ENCODE data around the gene JDP2.

The JDP2 gene

GRCh38 chr14:75452900-75453816 lies 25.3 kb downstream of the JDP2 start:
- H3K27me3 ChIP-seq (replicated peaks; ENCODE audit: control insufficient read depth, insufficient read depth, low read length), result no peaks in the 10 kb centered on the region
- no peak for DNase-seq (ENCODE audit: extremely low read depth, insufficient read length)
- TF ChIP-seq CTCF (IDR thresholded peaks at IDR 0.05; ENCODE audit: insufficient read depth, low read length, poor library complexity, severe bottlenecking), result no peak
- H3K4me3 ChIP-seq (replicated peaks; ENCODE audit: low read depth, low read length), result no peak overlapping the region
- peaks cover 27% of the 10 kb centered on the region for H3K36me3 ChIP-seq (ENCODE audit: control insufficient read depth, insufficient read depth, low read length)

- TF ChIP-seq CTCF (IDR thresholded peaks at IDR 0.05; ENCODE audit: insufficient read depth, low read length, poor library complexity, severe bottlenecking), result peak; percentile 62
- DNase-seq (ENCODE audit: extremely low read depth, insufficient read length), result peak; percentile 46
- Histone ChIP-seq H3K36me3 (ENCODE audit: control insufficient read depth, insufficient read depth, low read length) (peaks cover 25% of the 10 kb centered on the region), H3K27me3 (replicated peaks; ENCODE audit: control insufficient read depth, insufficient read depth, low read length) (no peaks in the 10 kb centered on the region), H3K4me3 (replicated peaks; ENCODE audit: low read depth, low read length) (no peak overlapping the region)
Measured at GRCh38 chr14:75453817-75454434, 26.1 kb downstream of the JDP2 start.

- Histone ChIP-seq H3K36me3 (ENCODE audit: control insufficient read depth, insufficient read depth, low read length) (peaks cover 27% of the 10 kb centered on the region), H3K27me3 (replicated peaks; ENCODE audit: control insufficient read depth, insufficient read depth, low read length) (no peaks in the 10 kb centered on the region), H3K4me3 (replicated peaks; ENCODE audit: low read depth, low read length) (no peak overlapping the region)
- no peak for DNase-seq (ENCODE audit: extremely low read depth, insufficient read length)
- no peak for TF ChIP-seq CTCF (IDR thresholded peaks at IDR 0.05; ENCODE audit: insufficient read depth, low read length, poor library complexity, severe bottlenecking)
Measured at GRCh38 chr14:75454963-75455546, 27.2 kb downstream of the JDP2 start.

- no peak overlapping the region for H3K4me3 ChIP-seq (replicated peaks; ENCODE audit: low read depth, low read length)
- no peak for TF ChIP-seq CTCF (IDR thresholded peaks at IDR 0.05; ENCODE audit: insufficient read depth, low read length, poor library complexity, severe bottlenecking)
- H3K36me3 ChIP-seq (ENCODE audit: control insufficient read depth, insufficient read depth, low read length), result peaks cover 27% of the 10 kb centered on the region
- DNase-seq (ENCODE audit: extremely low read depth, insufficient read length), result no peak
- H3K27me3 ChIP-seq (replicated peaks; ENCODE audit: control insufficient read depth, insufficient read depth, low read length), result no peaks in the 10 kb centered on the region
Measured at GRCh38 chr14:75456069-75456996, 28.5 kb downstream of the JDP2 start.

GRCh38 chr14:75456997-75457335 lies 29.1 kb downstream of the JDP2 start:
- no peak overlapping the region for H3K4me3 ChIP-seq (replicated peaks; ENCODE audit: low read depth, low read length)
- no peaks in the 10 kb centered on the region for H3K27me3 ChIP-seq (replicated peaks; ENCODE audit: control insufficient read depth, insufficient read depth, low read length)
- peaks cover 32% of the 10 kb centered on the region for H3K36me3 ChIP-seq (ENCODE audit: control insufficient read depth, insufficient read depth, low read length)
- no peak for TF ChIP-seq CTCF (IDR thresholded peaks at IDR 0.05; ENCODE audit: insufficient read depth, low read length, poor library complexity, severe bottlenecking)
- no peak for DNase-seq (ENCODE audit: extremely low read depth, insufficient read length)
